NCI-H2029 treated with DMSO at 0.1 percent for 48 hours (cell line): Measurements from ENCODE around the gene CTNNA3.

Experiments used
- DNase-seq: peaks from one replicate; lab custom pipeline; 2025; lab: John Stamatoyannopoulos, UW

Gene CTNNA3

GRCh38 chr10:66292922-66293321, 1403.1 kb downstream of the CTNNA3 start:
- no peak for DNase-seq

GRCh38 chr10:66292456-66292855, 1403.5 kb downstream of the CTNNA3 start:
- DNase-seq, result no peak

- DNase-seq, result no peak
These were observed 1404.9 kb downstream of the CTNNA3 start for GRCh38 chr10:66291133-66291532.

GRCh38 chr10:66284621-66285020, 1411.4 kb downstream of the CTNNA3 start:
- DNase-seq, result no peak

GRCh38 chr10:66283874-66284464, 1412.0 kb downstream of the CTNNA3 start:
- no peak for DNase-seq

GRCh38 chr10:66283064-66283463, 1412.9 kb downstream of the CTNNA3 start:
- DNase-seq, result no peak

- DNase-seq, result no peak
These were observed 1414.7 kb downstream of the CTNNA3 start for GRCh38 chr10:66281327-66281726.

GRCh38 chr10:66277481-66277880, 1418.5 kb downstream of the CTNNA3 start:
- DNase-seq, result no peak

GRCh38 chr10:66273966-66274519, 1422.0 kb downstream of the CTNNA3 start:
- no peak for DNase-seq

- no peak for DNase-seq
These were observed 1430.6 kb downstream of the CTNNA3 start for GRCh38 chr10:66265398-66265797.

GRCh38 chr10:66259836-66260235, 1436.2 kb downstream of the CTNNA3 start:
- DNase-seq, result no peak

- no peak for DNase-seq
These were observed 1437.3 kb downstream of the CTNNA3 start for GRCh38 chr10:66258693-66259092.

- DNase-seq, result no peak
These were observed 1438.2 kb downstream of the CTNNA3 start for GRCh38 chr10:66257801-66258200.

GRCh38 chr10:66252986-66253385, 1443.0 kb downstream of the CTNNA3 start:
- no peak for DNase-seq

GRCh38 chr10:66246177-66246576, 1449.8 kb downstream of the CTNNA3 start:
- DNase-seq, result no peak

GRCh38 chr10:66244953-66245352, 1451.0 kb downstream of the CTNNA3 start:
- no peak for DNase-seq

GRCh38 chr10:66242885-66243284, 1453.1 kb downstream of the CTNNA3 start:
- no peak for DNase-seq

- no peak for DNase-seq
These were observed 1456.9 kb downstream of the CTNNA3 start for GRCh38 chr10:66239062-66239461.

- no peak for DNase-seq
These were observed 1457.7 kb downstream of the CTNNA3 start for GRCh38 chr10:66238343-66238742.

GRCh38 chr10:66234872-66235271, 1461.1 kb downstream of the CTNNA3 start:
- DNase-seq, result no peak

- no peak for DNase-seq
These were observed 1467.1 kb downstream of the CTNNA3 start for GRCh38 chr10:66228887-66229286.

- DNase-seq, result no peak
These were observed 1472.3 kb downstream of the CTNNA3 start for GRCh38 chr10:66223656-66224055.

- DNase-seq, result no peak
These were observed 1473.4 kb downstream of the CTNNA3 start for GRCh38 chr10:66222462-66223046.
